ENCODE measurements around the gene TAF1A.

Gene TAF1A

GRCh38 chr1:222594789-222595188 is 5.1 kb upstream of the TAF1A start:
- DNase-seq, result no peak

- DNase-seq, result peak; percentile 22
Observed at GRCh38 chr1:222592171-222592570, 2.4 kb upstream of the TAF1A start.

GRCh38 chr1:222588135-222588534 is 1.6 kb downstream of the TAF1A start:
- DNase-seq, result no peak

GRCh38 chr1:222586842-222587241 is 2.9 kb downstream of the TAF1A start:
- DNase-seq, result no peak

- DNase-seq, result no peak
Observed at GRCh38 chr1:222583079-222583478, 6.7 kb downstream of the TAF1A start.

GRCh38 chr1:222582099-222582774 is 7.5 kb downstream of the TAF1A start:
- DNase-seq, result peak; percentile 44

GRCh38 chr1:222579316-222579715 is 10.4 kb downstream of the TAF1A start:
- no peak for DNase-seq

GRCh38 chr1:222570837-222571236 is 18.9 kb downstream of the TAF1A start:
- DNase-seq, result no peak

GRCh38 chr1:222561656-222562055 is 28.1 kb downstream of the TAF1A start:
- no peak for DNase-seq

GRCh38 chr1:222557574-222557973 is 32.2 kb downstream of the TAF1A start:
- DNase-seq, result no peak

GRCh38 chr1:222557148-222557547 is 32.6 kb downstream of the TAF1A start:
- DNase-seq, result peak; percentile 49

- no peak for DNase-seq
Observed at GRCh38 chr1:222555992-222556615, 33.6 kb downstream of the TAF1A start.

GRCh38 chr1:222554177-222554576 is 35.6 kb downstream of the TAF1A start:
- no peak for DNase-seq

- DNase-seq, result peak; percentile 12
Observed at GRCh38 chr1:222552882-222553281, 36.9 kb downstream of the TAF1A start.

- peak; percentile 21 for DNase-seq
Observed at GRCh38 chr1:222547944-222548671, 41.6 kb downstream of the TAF1A start, which contains the start of gene HHIPL2. HHIPL2 (minus strand) TSS chr1:222548104; CDS start chr1:222548044, 60 bp downstream.

- no peak for DNase-seq
Observed at GRCh38 chr1:222547260-222547614, 42.5 kb downstream of the TAF1A start.

- peak; percentile 85 for DNase-seq
Observed at GRCh38 chr1:222546548-222547259, 43.0 kb downstream of the TAF1A start.

GRCh38 chr1:222546091-222546490 is 43.6 kb downstream of the TAF1A start:
- DNase-seq, result no peak

- DNase-seq, result no peak
Observed at GRCh38 chr1:222543817-222544216, 45.9 kb downstream of the TAF1A start.

GRCh38 chr1:222540598-222540995 is 49.1 kb downstream of the TAF1A start:
- no peak for DNase-seq

- no peak for DNase-seq
Observed at GRCh38 chr1:222539951-222540597, 49.7 kb downstream of the TAF1A start.

GRCh38 chr1:222535455-222535854 is 54.3 kb downstream of the TAF1A start:
- no peak for DNase-seq

GRCh38 chr1:222530852-222531251 is 58.9 kb downstream of the TAF1A start:
- no peak for DNase-seq

Measured in fibroblast of skin of right biceps (primary cell).